ENCODE data around the gene SBF1. TPM values are rescaled to one million over a fixed set of nuclear protein-coding genes. Genes with fewer than 3 reads are reported as not detected.
A peak's percentile ranks its signal among the peaks of the same experiment; 100 is the strongest.

Gene SBF1
- total RNA-seq, 2 donors from 2014 or later = 68.3 to 101 TPM

DNA sequence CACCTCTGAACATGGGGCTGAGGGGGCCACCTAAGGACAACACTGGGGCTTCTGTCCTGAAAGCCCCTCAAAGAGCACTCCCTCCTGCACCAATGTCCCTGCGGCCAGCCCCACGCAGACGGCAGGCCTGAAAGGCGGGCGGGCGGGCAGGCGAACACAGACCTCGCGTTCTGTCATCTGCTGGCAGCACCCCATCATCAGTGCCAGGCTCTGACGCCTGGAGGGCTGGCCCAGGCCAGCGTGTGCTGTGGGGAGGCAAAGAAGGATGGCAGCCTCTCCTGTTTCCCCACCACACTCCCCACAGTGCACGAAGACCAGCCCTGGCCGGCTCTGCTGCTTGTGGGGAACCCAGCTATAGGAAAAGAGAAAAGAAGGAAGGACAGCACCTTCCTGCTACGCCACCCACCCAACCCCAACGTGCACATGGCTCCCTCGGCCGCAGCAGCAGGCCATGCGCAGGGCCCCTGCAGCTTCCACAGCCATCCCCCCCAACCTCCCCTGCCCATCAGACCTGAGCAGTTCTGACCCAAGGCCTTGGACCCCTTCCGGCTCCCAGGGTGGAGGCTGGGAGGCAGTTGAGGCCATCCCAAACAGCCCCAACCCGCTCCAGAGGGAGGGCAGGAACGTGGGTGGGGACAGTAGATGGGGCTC lies 3.5 kb downstream of the SBF1 start:
- no peaks in the 10 kb centered on the region for H3K27me3 ChIP-seq
- H3K4me3 ChIP-seq = peak overlapping the region; percentile 1
- peaks cover 49% of the 10 kb centered on the region for H3K4me1 ChIP-seq
- peak overlapping the region; percentile 91 for H3K27ac ChIP-seq
- TF ChIP-seq, protein P1, sequence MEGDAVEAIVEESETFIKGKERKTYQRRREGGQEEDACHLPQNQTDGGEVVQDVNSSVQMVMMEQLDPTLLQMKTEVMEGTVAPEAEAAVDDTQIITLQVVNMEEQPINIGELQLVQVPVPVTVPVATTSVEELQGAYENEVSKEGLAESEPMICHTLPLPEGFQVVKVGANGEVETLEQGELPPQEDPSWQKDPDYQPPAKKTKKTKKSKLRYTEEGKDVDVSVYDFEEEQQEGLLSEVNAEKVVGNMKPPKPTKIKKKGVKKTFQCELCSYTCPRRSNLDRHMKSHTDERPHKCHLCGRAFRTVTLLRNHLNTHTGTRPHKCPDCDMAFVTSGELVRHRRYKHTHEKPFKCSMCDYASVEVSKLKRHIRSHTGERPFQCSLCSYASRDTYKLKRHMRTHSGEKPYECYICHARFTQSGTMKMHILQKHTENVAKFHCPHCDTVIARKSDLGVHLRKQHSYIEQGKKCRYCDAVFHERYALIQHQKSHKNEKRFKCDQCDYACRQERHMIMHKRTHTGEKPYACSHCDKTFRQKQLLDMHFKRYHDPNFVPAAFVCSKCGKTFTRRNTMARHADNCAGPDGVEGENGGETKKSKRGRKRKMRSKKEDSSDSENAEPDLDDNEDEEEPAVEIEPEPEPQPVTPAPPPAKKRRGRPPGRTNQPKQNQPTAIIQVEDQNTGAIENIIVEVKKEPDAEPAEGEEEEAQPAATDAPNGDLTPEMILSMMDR (IDR thresholded peaks at IDR 0.05) = no peak
- H3K9me3 ChIP-seq = no peaks in the 10 kb centered on the region
- peak overlapping the region; percentile 64 to 81 for H3K9ac ChIP-seq (ENCODE audit: low read depth in 2 of 2, low read length in 2 of 2)
- no peak for DNase-seq
- peaks cover 10% of the 10 kb centered on the region for H3K36me3 ChIP-seq
- intact Hi-C loops (cut with DNase I) = no loop called here

DNA sequence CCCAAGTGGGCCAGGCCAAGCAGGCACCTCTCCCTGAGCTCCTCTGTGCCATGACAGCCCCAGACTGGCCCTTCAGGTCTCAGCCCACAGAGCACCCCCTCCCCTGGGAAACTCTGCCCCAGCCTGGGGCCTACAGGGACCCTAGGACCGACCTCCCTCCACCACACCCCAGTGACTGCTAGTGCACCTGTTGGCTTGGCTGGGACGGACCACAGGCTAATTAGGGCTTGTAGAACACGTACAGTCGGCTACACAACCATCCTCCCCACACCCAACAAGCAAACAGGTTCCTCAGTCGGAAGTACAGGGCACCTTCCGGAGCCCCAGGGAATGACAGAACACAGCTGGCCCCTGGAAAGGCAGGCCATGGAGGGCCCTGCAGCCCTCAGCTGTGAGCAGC lies 4.3 kb downstream of the SBF1 start:
- TF ChIP-seq, protein P1 (IDR thresholded peaks at IDR 0.05) = no peak
- peaks cover 48% of the 10 kb centered on the region for H3K4me1 ChIP-seq
- H3K4me3 ChIP-seq = peak overlapping the region; percentile 1
- no peaks in the 10 kb centered on the region for H3K9me3 ChIP-seq
- H3K27me3 ChIP-seq = no peaks in the 10 kb centered on the region
- DNase-seq = peak; percentile 71
- peaks cover 16% of the 10 kb centered on the region for H3K36me3 ChIP-seq
- H3K9ac ChIP-seq (ENCODE audit: low read depth in 2 of 2, low read length in 2 of 2) = peak overlapping the region; percentile 64 to 81
- H3K27ac ChIP-seq = peak overlapping the region; percentile 91
- intact Hi-C loops (cut with DNase I) = no loop called here

DNA sequence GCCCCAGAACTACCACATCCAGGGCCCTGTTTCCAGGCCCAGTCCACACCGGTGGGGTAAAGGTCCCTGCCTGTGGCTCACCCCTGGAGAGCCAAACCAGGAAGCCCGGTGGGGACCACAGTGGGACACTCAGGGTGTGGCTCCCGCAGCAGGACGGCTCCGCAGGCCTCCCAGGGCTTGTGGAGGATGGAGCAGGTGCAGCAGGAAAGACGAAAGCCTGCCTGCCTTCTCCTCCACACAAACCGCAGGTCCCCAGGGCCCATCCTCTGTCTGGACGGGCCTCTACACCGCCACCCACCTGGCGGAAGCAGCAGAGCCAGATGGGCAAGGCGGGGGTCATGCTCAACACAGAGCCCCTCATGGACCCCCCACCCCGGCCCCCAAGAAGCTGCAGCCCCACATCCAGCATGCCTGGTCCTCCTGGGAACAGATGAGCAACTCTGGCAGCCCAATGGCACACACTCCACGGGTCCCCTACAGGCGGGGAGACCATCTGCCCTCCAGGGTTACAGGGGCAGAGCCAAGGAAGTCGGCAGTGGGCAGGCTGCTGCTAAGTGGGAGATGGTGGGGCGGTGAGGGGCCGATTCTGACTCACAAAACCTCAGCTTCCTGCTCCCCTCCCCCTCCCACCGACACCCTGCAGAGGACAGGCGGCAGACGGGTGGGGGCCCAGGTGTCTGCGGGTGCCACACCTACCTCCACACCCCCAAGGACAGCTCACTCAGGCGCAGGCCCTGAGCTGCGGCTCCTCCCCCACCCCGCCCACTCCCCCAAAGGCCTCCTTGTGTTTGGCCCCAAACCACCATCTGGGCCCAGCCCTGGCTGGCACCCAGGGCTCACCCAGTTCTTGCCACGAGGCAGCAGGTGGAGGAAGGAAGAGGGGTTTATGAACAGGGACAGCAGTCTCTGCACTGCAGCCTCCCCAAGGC lies 5.2 kb downstream of the SBF1 start:
- intact Hi-C loops (cut with DNase I) = no loop called here
- peak overlapping the region; percentile 64 to 81 for H3K9ac ChIP-seq (ENCODE audit: low read depth in 2 of 2, low read length in 2 of 2)

DNA sequence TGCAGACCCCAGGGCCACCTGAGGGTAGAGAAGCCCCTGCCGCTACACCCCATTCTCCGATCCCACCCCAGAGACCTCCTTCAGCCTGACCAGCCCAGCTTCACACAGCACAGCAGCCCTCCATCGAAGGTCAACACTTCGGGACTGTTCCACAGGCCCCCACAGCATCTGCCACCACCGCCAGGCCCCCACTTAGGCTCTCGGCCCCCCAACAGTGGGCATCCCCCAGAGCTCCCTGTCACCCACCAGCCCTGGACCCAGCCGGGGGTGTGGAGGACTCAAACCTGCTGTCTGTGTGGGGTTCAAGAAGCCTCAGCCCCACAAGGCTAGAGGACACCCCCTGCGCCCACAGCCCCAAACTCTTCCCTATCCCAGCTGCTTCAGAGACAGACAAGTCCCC lies 6.2 kb downstream of the SBF1 start:
- H3K4me3 ChIP-seq = no peak overlapping the region
- DNase-seq = no peak
- intact Hi-C loops (cut with DNase I) = no loop called here
- H3K36me3 ChIP-seq = peaks cover 30% of the 10 kb centered on the region
- H3K27ac ChIP-seq = no peak overlapping the region
- peaks cover 41% of the 10 kb centered on the region for H3K4me1 ChIP-seq
- no peaks in the 10 kb centered on the region for H3K9me3 ChIP-seq
- no peaks in the 10 kb centered on the region for H3K27me3 ChIP-seq
- TF ChIP-seq, protein P1 (IDR thresholded peaks at IDR 0.05) = no peak
- peak overlapping the region; percentile 57 to 81 for H3K9ac ChIP-seq (ENCODE audit: low read depth in 2 of 2, low read length in 2 of 2)

More for the DNA sequence above, 5.2 kb downstream of the SBF1 start:
- H3K9me3 ChIP-seq = no peaks in the 10 kb centered on the region
- no peaks in the 10 kb centered on the region for H3K27me3 ChIP-seq
- no peak overlapping the region for H3K4me3 ChIP-seq
- H3K4me1 ChIP-seq = peaks cover 44% of the 10 kb centered on the region
- DNase-seq = peak; percentile 95
- TF ChIP-seq, protein P1 (IDR thresholded peaks at IDR 0.05) = no peak
- peaks cover 21% of the 10 kb centered on the region for H3K36me3 ChIP-seq
- peak overlapping the region; percentile 91 for H3K27ac ChIP-seq

DNA sequence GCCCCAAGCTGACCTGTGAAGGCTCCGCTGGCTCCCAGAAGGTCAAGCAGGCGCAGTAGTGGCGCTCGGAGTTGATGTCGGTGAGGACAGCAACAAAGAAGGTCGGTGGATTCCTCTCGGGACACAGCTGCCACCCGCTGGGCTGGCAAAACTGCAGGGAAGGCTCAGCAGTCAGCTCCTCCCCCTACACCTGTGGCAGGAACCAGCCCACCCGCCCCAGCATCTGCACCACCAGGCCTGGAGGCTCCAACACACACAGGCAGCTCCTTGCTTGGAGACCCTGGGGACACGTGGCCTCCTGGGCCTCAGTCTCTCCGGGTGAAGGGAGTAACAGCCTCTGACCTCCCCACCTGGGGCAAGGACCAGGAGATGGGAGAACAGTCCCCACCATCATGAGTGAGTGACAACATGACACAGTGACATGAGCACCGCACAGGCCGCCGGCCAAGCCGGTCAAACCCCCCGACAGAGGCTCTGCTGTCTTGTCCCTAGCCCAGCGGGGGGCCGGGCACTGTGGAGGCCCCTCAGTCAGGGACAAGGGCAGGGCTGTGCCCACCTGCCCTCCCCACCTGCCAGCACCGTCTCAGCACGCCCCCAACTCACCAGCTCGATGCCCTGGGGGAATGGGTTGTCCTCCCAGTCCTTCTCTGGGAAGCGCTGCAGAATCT lies 6.9 kb downstream of the SBF1 start:
- Histone ChIP-seq H3K27me3 (no peaks in the 10 kb centered on the region), H3K4me1 (peaks cover 35% of the 10 kb centered on the region), H3K9ac (ENCODE audit: low read depth in 2 of 2, low read length in 2 of 2) (no peak overlapping the region), H3K9me3 (no peaks in the 10 kb centered on the region), H3K36me3 (peaks cover 36% of the 10 kb centered on the region), H3K27ac (no peak overlapping the region), H3K4me3 (no peak overlapping the region)
- DNase-seq = no peak
- intact Hi-C loops (cut with DNase I) = no loop called here
- TF ChIP-seq, protein P1 (IDR thresholded peaks at IDR 0.05) = no peak
